Measurements from ENCODE around the gene FNDC3B. TPM values are rescaled to one million over a fixed set of nuclear protein-coding genes. Genes with fewer than 3 reads are reported as not detected.
A peak's percentile ranks its signal among the peaks of the same experiment; 100 is the strongest.

The FNDC3B gene
- total RNA-seq, 1 donor from 2014 or later: 171 TPM

DNA sequence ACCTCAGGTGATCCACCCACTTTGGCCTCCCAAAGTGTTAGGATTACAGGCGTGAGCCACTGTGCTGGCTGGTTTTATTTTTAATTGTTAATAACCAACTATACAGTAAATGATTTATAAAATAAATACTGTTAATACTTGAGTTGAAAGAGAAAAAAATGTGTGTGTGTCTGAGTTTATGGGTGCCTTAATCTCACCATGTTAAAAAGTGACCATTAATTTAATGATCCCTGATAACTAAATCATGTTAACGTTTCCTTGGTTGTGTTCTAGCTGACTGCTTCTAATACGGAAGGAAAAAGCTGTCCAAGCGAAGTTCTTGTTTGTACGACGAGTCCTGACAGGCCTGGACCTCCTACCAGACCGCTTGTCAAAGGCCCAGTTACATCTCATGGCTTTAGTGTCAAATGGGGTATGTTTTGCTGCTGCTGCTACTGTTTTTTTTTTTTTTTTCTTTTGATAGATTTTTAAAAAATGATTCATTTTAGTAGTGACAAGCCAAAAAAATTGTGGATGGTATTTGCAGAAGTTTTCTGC lies 295.4 kb downstream of the FNDC3B start:
- DNase-seq (ENCODE audit: low spot score): no peak
- intact Hi-C loops (cut with DNase I): no loop called here

DNA sequence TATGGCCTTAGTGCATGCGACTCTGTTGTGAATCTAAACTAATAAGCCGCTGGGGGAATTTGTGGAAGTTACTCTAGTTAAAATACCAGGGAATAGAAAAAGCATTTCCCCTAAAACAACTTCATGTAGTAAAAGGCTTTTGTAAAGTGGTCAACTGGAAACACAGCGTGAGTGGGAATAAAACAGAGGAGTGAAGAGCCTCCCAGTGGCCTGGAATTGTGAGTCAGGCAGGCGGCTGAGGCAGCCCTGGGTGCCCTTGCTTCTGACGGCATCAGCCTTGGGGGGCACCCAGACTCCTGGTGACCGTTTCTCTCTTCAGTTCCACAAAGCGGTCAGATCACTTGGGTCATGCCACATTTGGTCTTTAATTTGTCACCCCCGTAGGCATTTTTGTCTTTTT lies 300.5 kb downstream of the FNDC3B start:
- ATAC-seq: peak; percentile 41
- no peak for DNase-seq (ENCODE audit: low spot score)
- intact Hi-C loops (cut with DNase I): loop anchor here (5.0 kb wide), 1 partner anchor 688 kb away; no protein-coding TSS in a partner anchor

More for the DNA sequence above, 295.4 kb downstream of the FNDC3B start:
- no peak for ATAC-seq

DNA sequence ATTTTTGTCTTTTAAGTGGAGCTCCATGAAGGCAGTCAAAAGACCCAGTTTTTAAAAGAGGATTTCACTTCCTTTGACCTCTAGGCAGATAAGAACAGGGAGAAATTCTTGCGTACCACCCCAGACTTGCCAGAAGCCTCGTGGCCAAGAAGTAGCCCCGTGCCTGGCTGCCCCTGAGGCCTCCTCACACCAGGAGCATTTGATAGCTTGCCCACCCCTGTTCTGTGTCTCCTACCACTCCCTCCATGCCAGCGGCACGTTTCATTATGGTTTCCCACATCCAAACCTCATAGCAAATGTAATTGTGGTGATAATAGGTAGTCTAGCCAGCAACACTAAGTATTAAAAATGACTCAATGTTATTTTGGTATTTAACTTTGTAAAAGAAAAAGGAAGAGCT lies 301.2 kb downstream of the FNDC3B start:
- intact Hi-C loops (cut with DNase I): loop anchor here (5.0 kb wide), 1 partner anchor 688 kb away; no protein-coding TSS in a partner anchor
- ATAC-seq: no peak
- DNase-seq (ENCODE audit: low spot score): no peak

DNA sequence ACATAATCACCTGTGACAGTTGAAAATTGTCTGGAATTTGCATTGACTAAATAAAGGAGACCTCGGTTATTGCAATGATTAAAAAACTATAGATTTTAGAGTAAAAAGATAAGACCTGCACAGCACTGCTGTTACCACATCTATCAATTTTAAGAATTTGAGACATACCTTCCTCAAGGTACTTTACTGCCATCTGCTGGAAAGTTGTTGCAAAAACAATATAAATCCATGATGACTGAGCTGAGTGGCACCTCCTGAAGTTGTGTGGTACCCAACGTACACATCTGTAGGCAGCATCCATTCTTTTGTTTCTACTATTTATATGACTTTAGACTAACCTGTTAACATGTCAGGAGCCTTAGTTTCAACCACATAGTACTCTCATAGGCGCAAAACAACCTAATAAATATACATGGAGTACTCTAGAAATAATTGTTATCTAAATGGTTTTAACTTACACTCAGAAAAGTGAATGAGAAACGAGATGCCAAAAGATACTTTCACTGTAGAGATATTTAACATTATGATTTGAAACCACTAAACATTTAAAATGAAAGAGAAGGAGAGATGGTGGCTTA lies 302.2 kb downstream of the FNDC3B start:
- ATAC-seq (peak; percentile 79), DNase-seq (ENCODE audit: low spot score) (no peak)
- intact Hi-C loops (cut with DNase I): loop anchor here (5.0 kb wide), 1 partner anchor 689 kb away; no protein-coding TSS in a partner anchor

DNA sequence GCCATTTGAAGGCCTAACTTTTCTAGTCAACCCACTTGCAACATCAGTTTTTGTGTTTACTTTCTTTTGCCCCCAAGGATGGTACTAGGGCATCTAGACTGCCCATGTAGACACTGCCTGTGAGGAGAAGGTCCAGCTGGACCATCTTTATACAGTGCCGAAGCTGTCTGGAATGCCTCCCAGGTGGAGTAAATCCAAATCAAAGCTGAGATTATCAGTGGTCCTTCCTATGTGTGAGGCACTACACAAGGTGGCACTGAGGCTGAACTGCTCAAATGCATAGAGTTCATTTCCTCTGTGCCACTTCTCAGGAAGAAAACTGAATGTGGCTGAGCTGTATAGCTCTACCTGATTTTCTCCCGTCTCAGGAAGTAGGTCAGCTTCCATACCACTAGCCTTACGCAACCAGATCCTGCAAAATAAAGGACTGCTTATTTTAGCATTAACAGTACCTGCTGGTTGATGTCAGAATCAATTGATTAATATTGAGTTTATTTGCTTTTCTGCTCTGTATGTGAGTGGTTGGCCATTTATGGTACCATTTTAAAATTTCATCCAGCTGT lies 302.8 kb downstream of the FNDC3B start:
- DNase-seq (ENCODE audit: low spot score) (no peak), ATAC-seq (no peak)

DNA sequence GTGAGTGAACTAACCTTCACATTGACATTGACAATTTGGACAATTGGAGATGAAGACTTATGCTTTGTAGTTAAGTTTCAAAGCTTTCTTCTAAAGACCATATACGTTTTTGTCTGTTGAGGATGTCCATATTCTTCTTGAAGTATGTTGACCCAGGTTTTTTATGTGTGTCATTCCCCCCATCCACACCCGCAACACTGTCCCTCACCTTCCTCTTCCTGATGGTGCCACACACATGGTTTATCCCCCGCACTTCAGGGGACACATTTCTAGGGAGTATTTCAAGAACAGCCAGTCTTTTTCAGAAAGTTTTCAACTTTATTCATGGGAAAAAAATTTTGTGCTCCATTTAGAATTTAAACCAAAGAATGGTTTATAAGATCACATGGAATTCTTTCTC lies 303.7 kb downstream of the FNDC3B start:
- intact Hi-C loops (cut with DNase I): loop anchor here (5.0 kb wide), 1 partner anchor 691 kb away; no protein-coding TSS in a partner anchor
- no peak for ATAC-seq
- no peak for DNase-seq (ENCODE audit: low spot score)

More for the DNA sequence above, 302.8 kb downstream of the FNDC3B start:
- intact Hi-C loops (cut with DNase I): loop anchor here (5.0 kb wide), 1 partner anchor 690 kb away; no protein-coding TSS in a partner anchor

DNA sequence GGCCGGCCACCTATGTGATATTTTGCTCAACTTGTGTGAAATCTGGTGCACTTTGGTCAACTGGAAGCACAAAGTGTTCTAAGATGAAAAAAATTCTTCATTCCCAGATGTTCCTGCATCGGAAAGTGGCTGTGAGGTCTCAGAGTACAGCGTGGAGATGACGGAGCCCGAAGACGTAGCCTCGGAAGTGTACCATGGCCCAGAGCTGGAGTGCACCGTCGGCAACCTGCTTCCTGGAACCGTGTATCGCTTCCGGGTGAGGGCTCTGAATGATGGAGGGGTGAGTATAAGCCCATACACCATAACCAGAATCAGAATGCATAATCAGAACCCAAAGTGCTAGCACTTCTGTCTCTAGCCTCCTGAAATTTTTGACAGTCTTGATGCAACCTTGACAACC lies 304.6 kb downstream of the FNDC3B start:
- DNase-seq (ENCODE audit: low spot score) (no peak), ATAC-seq (no peak)
- intact Hi-C loops (cut with DNase I): loop anchor here (5.0 kb wide), 1 partner anchor 692 kb away; no protein-coding TSS in a partner anchor

DNA sequence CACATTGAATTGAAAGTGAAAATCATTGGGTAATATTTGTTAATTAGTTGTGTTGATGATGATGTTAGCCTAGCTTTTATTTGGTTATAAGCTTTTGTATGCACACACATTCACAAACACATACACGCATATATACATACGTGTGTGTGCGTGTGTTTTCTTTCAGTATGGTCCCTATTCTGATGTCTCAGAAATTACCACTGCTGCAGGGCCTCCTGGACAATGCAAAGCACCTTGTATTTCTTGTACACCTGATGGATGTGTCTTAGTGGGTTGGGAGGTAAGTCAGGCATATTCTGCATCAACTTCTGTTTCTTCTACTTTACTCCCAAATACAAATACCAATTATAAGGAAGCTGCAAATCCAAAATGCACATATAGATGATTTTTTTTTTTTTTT lies 306.8 kb downstream of the FNDC3B start:
- no peak for ATAC-seq
- intact Hi-C loops (cut with DNase I): no loop called here

DNA sequence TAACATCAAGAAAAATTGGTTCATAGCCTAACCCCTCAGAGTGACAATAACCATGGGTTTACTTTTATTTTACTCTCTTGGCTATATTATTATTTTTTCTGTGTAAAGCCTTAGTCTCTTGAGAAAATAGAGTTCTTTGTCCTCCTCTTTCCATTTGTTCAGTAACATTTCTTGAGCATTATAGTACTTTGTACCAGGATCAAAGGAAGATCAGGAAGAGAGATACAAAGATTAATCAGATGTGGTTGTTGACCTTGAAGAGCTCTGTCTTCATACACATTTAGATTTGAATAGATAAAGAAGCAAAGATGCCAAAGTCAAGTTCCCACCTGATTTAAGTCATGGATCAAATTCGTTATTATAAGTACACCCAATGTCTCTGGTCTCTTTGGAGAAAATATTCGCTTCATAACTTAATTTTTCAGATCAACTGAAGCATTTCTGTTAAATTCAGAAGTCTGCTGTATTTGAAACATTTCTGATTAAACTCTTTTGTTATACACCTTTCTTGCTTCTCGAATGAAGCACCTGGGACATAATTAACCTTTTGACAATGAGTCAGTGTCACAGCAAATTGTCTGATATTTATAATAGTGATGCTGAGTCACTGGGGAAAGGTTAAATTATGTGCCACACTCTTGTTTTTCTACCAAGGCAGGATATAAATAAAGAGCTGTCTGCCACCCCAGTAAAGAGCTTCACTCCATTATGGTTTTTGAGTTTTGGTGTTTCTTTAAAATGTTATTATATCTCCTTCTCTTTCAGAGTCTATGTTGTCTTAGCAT lies 308.7 kb downstream of the FNDC3B start:
- ATAC-seq (no peak), DNase-seq (ENCODE audit: low spot score) (no peak)
- intact Hi-C loops (cut with DNase I): no loop called here

More for the DNA sequence above, 306.8 kb downstream of the FNDC3B start:
- no peak for DNase-seq (ENCODE audit: low spot score)

DNA sequence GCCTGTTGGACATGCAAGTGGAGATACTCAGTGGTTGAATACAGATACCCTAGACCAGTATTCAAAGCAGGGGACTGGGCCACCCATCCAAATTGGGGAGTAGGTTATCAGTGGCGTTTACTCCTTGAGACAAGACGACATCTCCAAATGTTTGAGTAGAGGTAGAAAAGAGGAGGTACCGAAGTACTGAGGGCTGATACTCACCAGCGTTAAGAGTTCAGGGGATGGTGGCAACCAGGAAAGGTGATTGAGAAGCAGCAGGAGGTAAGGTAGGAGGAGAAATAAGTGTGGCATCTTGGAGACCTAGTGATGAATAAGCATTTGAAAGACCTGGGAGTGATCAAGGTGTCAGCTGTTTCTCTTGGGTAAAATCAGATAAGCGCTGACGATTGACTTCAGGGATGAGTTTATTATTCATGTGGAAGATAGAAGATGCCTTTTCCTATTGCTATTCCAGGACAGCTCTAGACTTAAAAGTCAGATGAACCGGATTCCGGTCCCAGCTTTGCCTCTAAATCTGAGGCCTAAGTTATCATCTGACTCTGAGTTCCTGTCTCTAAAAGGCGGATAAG lies 312.6 kb downstream of the FNDC3B start:
- no peak for DNase-seq (ENCODE audit: low spot score)
- intact Hi-C loops (cut with DNase I): no loop called here
- ATAC-seq: no peak

DNA sequence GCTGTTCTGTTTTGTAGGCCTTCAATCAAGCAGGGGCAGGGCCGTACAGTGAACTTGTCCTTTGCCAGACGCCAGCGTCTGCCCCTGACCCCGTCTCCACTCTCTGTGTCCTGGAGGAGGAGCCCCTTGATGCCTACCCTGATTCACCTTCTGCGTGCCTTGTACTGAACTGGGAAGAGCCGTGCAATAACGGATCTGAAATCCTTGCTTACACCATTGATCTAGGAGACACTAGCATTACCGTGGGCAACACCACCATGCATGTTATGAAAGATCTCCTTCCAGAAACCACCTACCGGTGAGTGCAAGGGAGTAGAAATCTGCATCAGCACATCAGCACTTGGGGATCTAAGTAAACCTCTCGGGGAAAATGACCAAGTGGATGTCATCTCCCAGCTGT lies 313.4 kb downstream of the FNDC3B start:
- intact Hi-C loops (cut with DNase I): no loop called here
- ATAC-seq (no peak), DNase-seq (ENCODE audit: low spot score) (no peak)

DNA sequence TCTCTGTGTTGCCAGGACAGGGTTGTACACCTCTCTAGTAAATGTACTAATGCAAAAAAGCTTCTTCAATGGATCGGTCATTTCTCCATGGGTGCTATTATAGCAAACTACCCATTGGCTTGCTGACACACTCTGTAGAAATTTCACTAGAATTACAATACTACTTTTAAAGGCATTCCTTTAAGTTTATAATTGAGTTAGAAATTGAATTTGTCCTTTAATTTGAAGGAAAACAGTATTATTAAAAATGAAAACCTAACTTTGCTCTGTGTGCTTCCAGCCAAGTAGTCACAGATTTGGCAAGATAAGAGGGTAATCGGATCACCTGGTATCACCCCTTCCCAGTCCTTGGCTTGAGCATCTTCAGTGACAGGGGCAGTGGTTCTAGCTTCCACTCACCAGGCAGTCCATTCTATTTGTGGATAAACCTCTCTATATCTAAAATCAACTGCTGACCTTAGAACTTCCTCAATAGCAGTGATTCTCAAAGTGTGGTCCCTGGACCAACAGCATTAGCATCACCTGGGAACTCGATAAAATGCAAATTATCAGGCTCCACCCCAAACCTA lies 315.6 kb downstream of the FNDC3B start:
- intact Hi-C loops (cut with DNase I): no loop called here
- DNase-seq (ENCODE audit: low spot score): no peak
- no peak for ATAC-seq

DNA sequence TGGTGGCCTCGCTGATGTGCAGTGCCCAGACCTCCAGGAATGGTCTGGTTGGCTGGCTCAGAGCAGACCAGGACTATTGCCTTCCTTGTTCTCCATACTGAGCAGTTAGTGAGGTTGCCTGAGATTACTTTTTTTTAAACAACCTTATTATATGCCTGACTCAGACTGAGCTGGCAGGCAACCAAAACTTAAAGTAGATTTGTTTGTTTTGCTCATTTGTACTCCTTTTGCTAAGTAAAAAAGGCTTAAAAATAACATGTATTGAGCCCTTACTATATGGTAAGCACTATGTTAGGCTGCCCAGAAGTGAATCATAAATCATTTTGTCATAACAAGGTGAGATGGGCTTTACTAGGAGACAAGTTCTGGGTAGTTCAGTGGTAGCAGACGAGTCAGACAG lies 316.5 kb downstream of the FNDC3B start:
- DNase-seq (ENCODE audit: low spot score): no peak
- intact Hi-C loops (cut with DNase I): no loop called here
- no peak for ATAC-seq

DNA sequence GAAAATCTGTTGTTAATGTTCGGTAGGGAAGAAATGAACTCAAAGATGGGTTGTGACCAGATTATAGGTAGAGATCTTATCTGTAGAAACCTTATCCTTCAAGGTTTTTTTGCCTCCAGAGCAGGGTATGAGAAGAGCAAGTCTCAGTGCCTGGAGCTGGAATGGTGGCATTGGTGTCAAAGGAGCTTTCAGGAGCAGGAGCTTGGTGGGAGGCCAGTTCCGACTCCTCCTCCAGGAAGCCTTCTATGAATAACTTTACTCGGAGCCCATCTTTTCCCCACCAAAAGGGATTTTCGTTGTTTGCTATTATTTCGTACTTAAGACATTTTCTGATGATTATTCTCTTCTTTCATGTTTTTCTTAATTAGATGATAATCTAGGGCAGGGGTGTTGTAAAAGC lies 317.0 kb downstream of the FNDC3B start:
- intact Hi-C loops (cut with DNase I): no loop called here
- DNase-seq (ENCODE audit: low spot score) (no peak), ATAC-seq (no peak)

DNA sequence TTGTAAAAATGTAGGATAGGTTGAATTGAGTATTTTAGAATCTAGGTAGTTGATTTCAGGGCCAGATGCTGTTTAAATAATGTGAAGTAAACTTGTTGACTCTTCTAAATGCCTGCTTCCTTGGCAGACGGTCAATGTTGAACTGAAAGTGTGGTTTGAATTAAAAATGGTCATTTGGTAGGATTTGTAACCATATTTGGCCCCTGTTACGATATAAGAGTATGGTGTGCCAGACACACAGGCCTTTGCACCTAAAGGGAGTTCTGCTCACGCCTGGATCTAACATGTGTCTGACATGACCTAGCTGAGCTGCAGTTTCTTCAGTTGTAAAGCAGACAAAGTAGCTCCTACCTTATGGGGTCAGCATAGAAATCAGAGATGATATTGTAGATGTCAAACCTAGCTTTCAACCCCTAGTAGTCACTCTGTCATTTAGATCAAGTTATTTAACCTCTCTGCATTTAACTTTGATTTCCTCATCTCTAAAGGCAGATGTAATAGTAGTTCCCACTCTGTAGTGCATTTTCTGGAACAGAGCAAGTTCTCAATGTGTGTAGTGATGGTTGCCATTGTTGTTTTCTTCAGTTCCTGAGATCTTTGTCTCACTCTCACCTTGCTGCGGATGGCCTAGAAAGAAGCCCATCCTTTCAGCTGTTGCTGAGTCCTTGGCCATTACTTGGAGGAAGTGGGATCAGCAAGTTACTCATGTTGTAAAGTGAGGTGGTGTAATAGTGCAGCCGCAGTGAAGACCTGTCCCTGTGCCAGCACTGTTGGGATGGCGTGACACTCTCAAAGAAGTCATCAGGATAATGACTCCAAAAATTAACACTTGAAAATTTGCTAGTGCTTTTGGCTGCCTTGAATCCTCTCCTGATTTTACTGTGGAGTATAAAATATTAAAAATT lies 318.7 kb downstream of the FNDC3B start:
- no peak for DNase-seq (ENCODE audit: low spot score)
- intact Hi-C loops (cut with DNase I): no loop called here
- peak; percentile 61 for ATAC-seq

DNA sequence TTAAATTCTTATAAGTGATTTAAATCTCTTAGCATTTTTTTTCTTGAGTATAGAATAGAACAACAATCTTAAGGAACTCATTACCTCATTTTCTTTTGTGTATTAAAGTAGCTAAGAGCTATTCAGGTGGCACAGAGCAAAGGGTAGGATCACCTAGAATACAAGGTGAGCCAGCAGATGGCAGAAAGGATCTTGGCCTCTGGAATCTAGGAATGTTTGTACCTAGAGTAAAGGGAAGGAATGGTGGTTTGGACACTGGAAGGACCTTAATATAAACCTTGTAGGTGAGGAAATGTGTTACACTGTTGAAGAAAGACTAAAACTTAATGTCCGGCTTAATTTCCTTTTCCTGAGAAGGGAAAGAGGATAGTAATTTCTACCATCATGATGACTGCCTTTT lies 319.9 kb downstream of the FNDC3B start:
- DNase-seq (ENCODE audit: low spot score): no peak
- intact Hi-C loops (cut with DNase I): no loop called here
- no peak for ATAC-seq

DNA sequence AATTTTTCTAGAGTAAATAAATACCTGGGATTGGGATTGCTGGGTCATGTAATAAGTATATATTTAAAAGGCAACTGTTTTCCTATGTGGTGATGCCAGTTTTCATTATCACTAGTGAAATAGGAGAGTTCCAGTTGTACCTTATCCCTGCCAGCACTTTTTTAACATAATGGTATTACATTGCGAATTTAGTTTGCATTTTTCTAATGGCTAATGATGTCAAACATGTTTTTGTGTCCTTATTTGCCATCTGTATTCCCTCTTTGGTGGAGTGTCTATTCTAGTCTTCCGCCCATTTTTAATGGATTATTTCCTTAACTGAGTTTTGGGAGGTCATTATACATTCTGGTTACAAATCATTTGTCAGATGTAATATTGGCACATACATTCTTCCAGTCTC lies 320.6 kb downstream of the FNDC3B start:
- intact Hi-C loops (cut with DNase I): no loop called here
- no peak for DNase-seq (ENCODE audit: low spot score)
- no peak for ATAC-seq

DNA sequence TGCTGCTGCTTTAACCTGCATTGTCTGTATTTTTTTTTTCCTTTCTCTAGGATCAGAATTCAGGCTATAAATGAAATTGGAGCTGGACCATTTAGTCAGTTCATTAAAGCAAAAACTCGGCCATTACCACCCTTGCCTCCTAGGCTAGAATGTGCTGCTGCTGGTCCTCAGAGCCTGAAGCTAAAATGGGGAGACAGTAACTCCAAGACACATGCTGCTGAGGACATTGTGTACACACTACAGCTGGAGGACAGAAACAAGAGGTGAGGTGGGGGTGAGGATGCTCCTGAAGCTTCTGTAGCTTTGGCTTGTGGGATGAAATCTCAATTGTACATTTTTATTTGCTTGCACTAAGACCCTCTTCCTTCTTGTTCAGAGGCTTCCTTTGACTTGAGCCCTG lies 323.2 kb downstream of the FNDC3B start:
- no peak for ATAC-seq
- DNase-seq (ENCODE audit: low spot score): no peak
- intact Hi-C loops (cut with DNase I): no loop called here
